ENCODE measurements around the gene SFT2D1. TPM values are rescaled to one million over a fixed set of nuclear protein-coding genes. Genes with fewer than 3 reads are reported as not detected.

SFT2D1 gene
- total and polyA plus RNA-seq, 2 of the 4 experiments (the other 2 are of a cell fraction) = 10.2 to 45.8 TPM

DNA sequence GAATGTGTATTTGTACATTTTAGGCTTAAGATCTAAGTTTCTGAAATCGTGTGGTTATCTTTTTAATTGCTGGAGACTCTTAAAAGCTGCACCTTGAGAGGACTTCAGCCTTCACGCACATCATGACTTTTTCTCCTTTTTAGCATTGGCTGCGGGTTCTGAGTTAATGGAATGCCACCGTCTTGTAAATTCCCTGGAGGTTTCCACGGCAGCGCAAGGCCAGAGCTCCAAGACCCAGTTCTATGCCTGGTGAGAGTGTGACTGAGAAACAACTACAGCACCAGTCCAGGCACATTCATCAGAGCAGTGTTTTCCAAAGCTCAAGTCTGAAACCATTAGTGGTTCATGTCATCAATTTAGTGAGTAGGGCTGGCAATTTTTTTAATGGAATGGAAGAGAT is 57.1 kb downstream of the SFT2D1 start:
- H3K4me3 ChIP-seq (ENCODE audit: insufficient read depth, low read depth, low read length) = no peak overlapping the region
- ChIA-PET POLR2A (ENCODE audit: unreplicated experiment) (no interaction called here), CTCF (interaction anchor here (1.1 to 1.5 kb wide), 2 partner anchors 9 to 96 kb away, joined by 4 to 6 read pairs; no protein-coding TSS in a partner anchor)
- no peaks in the 10 kb centered on the region for H3K9me3 ChIP-seq (ENCODE audit: control insufficient read depth, insufficient read depth, low read length)
- TF ChIP-seq, protein P1, sequence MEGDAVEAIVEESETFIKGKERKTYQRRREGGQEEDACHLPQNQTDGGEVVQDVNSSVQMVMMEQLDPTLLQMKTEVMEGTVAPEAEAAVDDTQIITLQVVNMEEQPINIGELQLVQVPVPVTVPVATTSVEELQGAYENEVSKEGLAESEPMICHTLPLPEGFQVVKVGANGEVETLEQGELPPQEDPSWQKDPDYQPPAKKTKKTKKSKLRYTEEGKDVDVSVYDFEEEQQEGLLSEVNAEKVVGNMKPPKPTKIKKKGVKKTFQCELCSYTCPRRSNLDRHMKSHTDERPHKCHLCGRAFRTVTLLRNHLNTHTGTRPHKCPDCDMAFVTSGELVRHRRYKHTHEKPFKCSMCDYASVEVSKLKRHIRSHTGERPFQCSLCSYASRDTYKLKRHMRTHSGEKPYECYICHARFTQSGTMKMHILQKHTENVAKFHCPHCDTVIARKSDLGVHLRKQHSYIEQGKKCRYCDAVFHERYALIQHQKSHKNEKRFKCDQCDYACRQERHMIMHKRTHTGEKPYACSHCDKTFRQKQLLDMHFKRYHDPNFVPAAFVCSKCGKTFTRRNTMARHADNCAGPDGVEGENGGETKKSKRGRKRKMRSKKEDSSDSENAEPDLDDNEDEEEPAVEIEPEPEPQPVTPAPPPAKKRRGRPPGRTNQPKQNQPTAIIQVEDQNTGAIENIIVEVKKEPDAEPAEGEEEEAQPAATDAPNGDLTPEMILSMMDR (conservative IDR thresholded peaks at IDR 0.05; ENCODE audit: low read depth, low read length) = no peak
- TF ChIP-seq, protein P2, sequence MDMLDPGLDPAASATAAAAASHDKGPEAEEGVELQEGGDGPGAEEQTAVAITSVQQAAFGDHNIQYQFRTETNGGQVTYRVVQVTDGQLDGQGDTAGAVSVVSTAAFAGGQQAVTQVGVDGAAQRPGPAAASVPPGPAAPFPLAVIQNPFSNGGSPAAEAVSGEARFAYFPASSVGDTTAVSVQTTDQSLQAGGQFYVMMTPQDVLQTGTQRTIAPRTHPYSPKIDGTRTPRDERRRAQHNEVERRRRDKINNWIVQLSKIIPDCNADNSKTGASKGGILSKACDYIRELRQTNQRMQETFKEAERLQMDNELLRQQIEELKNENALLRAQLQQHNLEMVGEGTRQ (IDR thresholded peaks at IDR 0.05; ENCODE audit: low read depth, low read length) = no peak
- TF ChIP-seq MAZ (IDR thresholded peaks at IDR 0.05; ENCODE audit: borderline replicate concordance, low read depth, low read length) (no peak), RFX5 (IDR thresholded peaks at IDR 0.05; ENCODE audit: low read depth, low read length) (no peak), POLR2A (IDR thresholded peaks at IDR 0.05; ENCODE audit: low read depth, low read length) (no peak)
- dilution Hi-C loops (cut with HindIII; ENCODE audit: low sequenced_read_pairs, unreplicated experiment) = no loop called here
- no peak overlapping the region for H2BK120ac ChIP-seq (ENCODE audit: low read depth, low read length)
- in situ Hi-C loops (cut with MboI; ENCODE audit: low sequenced_read_pairs) = no loop called here
- DNase-seq (no peak), ATAC-seq (ENCODE audit: low read depth) (no peak)
- H2BK5ac ChIP-seq (ENCODE audit: low read depth, low read length, poor library complexity, severe bottlenecking) = no peak overlapping the region
- H3K9me1 ChIP-seq (ENCODE audit: insufficient read depth, low read length) = no peaks in the 10 kb centered on the region
- H3K23ac ChIP-seq (ENCODE audit: low read depth, low read length) = no peak overlapping the region
- no peaks in the 10 kb centered on the region for H3K79me1 ChIP-seq (ENCODE audit: low read depth in 1 of 2, low read length in 2 of 2)
- no peak overlapping the region for H3K18ac ChIP-seq (ENCODE audit: low read depth, low read length)
- intact Hi-C loops (cut with micrococcal nuclease) = no loop called here
- no peak overlapping the region for H3K9ac ChIP-seq (ENCODE audit: low read depth, low read length)
- no peak overlapping the region for H2BK20ac ChIP-seq (ENCODE audit: low read depth, low read length)
- H3K4me1 ChIP-seq (ENCODE audit: control insufficient read depth, insufficient read depth, low read length) = no peaks in the 10 kb centered on the region
- no peak overlapping the region for H2AK9ac ChIP-seq (replicated peaks; ENCODE audit: low read depth, low read length, poor library complexity)
- H2AK5ac ChIP-seq (ENCODE audit: low read depth, low read length) = no peak overlapping the region
- no TSS peak for BruUV-seq (replicated peaks)
- no peak overlapping the region for H2AFZ ChIP-seq (replicated peaks; ENCODE audit: low read length, poor library complexity)
- no peak overlapping the region for H3K56ac ChIP-seq (ENCODE audit: extremely low read depth, insufficient read depth, low read length)
- no peak overlapping the region for H3K27ac ChIP-seq (ENCODE audit: insufficient read depth, low read length)
- no peak overlapping the region for H3K4ac ChIP-seq (ENCODE audit: low read depth, low read length)
- WGBS, 2 experiments (ENCODE audit: extremely low coverage in 2 of 2, insufficient read length in 1 of 2) = 100% methylated on average over 1 of the region's 6 CpGs; no CpG with 5 or more reads in 1 of the 2 experiments
- no peaks in the 10 kb centered on the region for H4K20me1 ChIP-seq (ENCODE audit: insufficient read depth, low read length)
- H2BK15ac ChIP-seq (ENCODE audit: low read depth, low read length) = no peak overlapping the region
- no peaks in the 10 kb centered on the region for H3K36me3 ChIP-seq (ENCODE audit: control insufficient read depth, insufficient read depth, low read length)
- no peak overlapping the region for H4K91ac ChIP-seq (ENCODE audit: insufficient read depth, low read depth, low read length)
- no peak overlapping the region for H3K14ac ChIP-seq (replicated peaks; ENCODE audit: low read depth, low read length)
- no peak overlapping the region for H4K8ac ChIP-seq (ENCODE audit: low read depth in 2 of 2, low read length in 2 of 2)
- H3K4me2 ChIP-seq (ENCODE audit: low read depth, low read length) = no peak overlapping the region
- H4K5ac ChIP-seq (ENCODE audit: low read depth, low read length) = no peak overlapping the region
- peaks cover 18% of the 10 kb centered on the region for H3K27me3 ChIP-seq (ENCODE audit: control insufficient read depth, insufficient read depth, low read length)
